Liver (tissue), 9 donors: ENCODE results near the gene MBP. TPM values are rescaled to one million over a fixed set of nuclear protein-coding genes. Genes with fewer than 3 reads are reported as not detected.

Source experiments
- DNase-seq: peaks from one replicate; pipeline ENCODE4 v3.0.0-alpha.2; 2017; ENCODE audit warnings: low spot score
- H3K27ac ChIP-seq, 2 donors: one replicate each; pipeline ENCODE4 v1.7.0; 2013; ENCODE audit warnings: inconsistent platforms in 2 of 2, low read length in 2 of 2, control low read depth in 1 of 2, low read depth in 1 of 2, mild to moderate bottlenecking in 1 of 2
- H3K27me3 ChIP-seq, 4 donors: one replicate each; pipeline versions ENCODE4 v1.6.1 to v1.7.0; 2013; ENCODE audit warnings: low read length in 3 of 4, inconsistent platforms in 1 of 4, mild to moderate bottlenecking in 1 of 4, moderate library complexity in 1 of 4; ENCODE audit not compliant: control insufficient read depth in 4 of 4, insufficient read depth in 4 of 4
- H3K36me3 ChIP-seq, 4 donors: one replicate each; pipeline versions ENCODE4 v1.6.1 to v1.7.0; 2013; ENCODE audit warnings: low read length in 3 of 4, mild to moderate bottlenecking in 3 of 4, low read depth in 1 of 4, moderate library complexity in 1 of 4; ENCODE audit not compliant: control insufficient read depth in 4 of 4, insufficient read depth in 3 of 4
- H3K4me1 ChIP-seq, 4 donors: one replicate each; pipeline versions ENCODE4 v1.6.1 to v1.7.0; 2013; ENCODE audit warnings: low read length in 3 of 4, mild to moderate bottlenecking in 3 of 4, moderate library complexity in 1 of 4; ENCODE audit not compliant: control insufficient read depth in 4 of 4, insufficient read depth in 4 of 4
- H3K4me3 ChIP-seq, 3 donors: one replicate each; pipeline versions ENCODE4 v1.6.1 to v1.7.0; 2013; ENCODE audit warnings: low read length in 3 of 3, control low read depth in 1 of 3, low read depth in 1 of 3, mild to moderate bottlenecking in 1 of 3
- H3K9ac ChIP-seq, 2 donors: one replicate each; pipeline ENCODE4 v1.7.0; 2013; ENCODE audit warnings: low read length in 2 of 2, mild to moderate bottlenecking in 2 of 2, moderate library complexity in 2 of 2, control low read depth in 1 of 2, low read depth in 1 of 2
- H3K9me3 ChIP-seq, 4 donors: one replicate each; pipeline versions ENCODE4 v1.6.1 to v1.7.0; 2013; ENCODE audit warnings: low read length in 3 of 4; ENCODE audit not compliant: control insufficient read depth in 4 of 4
- EGR1 ChIP-seq, 2 donors: IDR thresholded peaks; 2 replicates each; pipeline ENCODE4 v1.6.1; 2016 to 2018; ENCODE audit warnings: antibody characterized with exemption in 2 of 2, low read depth in 2 of 2
- FOXA1 ChIP-seq: IDR thresholded peaks from 2 replicates; pipeline ENCODE4 v1.6.1; 2016; ENCODE audit warnings: antibody characterized with exemption
- FOXA2 ChIP-seq: IDR thresholded peaks from 2 replicates; pipeline ENCODE4 v1.6.1; 2016; ENCODE audit warnings: antibody characterized with exemption
- GABPA ChIP-seq, 2 donors: IDR thresholded peaks in 1 of 2; conservative IDR thresholded peaks in 1 of 2; 2 replicates each; pipeline ENCODE4 v1.6.1; 2016; ENCODE audit warnings: antibody characterized with exemption in 2 of 2, mild to moderate bottlenecking in 1 of 2, moderate library complexity in 1 of 2
- HNF4A ChIP-seq, 2 donors: conservative IDR thresholded peaks; 2 replicates each; pipeline ENCODE4 v1.6.1; 2016; ENCODE audit warnings: antibody characterized with exemption in 2 of 2, mild to moderate bottlenecking in 2 of 2
- HNF4G ChIP-seq: IDR thresholded peaks from 2 replicates; pipeline ENCODE4 v1.6.1; 2016; ENCODE audit warnings: antibody characterized with exemption
- JUND ChIP-seq, 2 donors: IDR thresholded peaks; 2 replicates each; pipeline ENCODE4 v1.6.1; 2016; ENCODE audit warnings: antibody characterized with exemption in 2 of 2
- NR2F2 ChIP-seq: IDR thresholded peaks from 2 replicates; pipeline ENCODE4 v1.6.1; 2016; ENCODE audit warnings: antibody characterized with exemption
- RAD21 ChIP-seq, 2 donors: IDR thresholded peaks; 2 replicates each; pipeline ENCODE4 v1.6.1; 2016; ENCODE audit warnings: antibody characterized with exemption in 2 of 2, mild to moderate bottlenecking in 2 of 2
- RXRA ChIP-seq, 2 donors: IDR thresholded peaks; 2 replicates each; pipeline ENCODE4 v1.6.1; 2017 to 2018; ENCODE audit warnings: antibody characterized with exemption in 2 of 2, mild to moderate bottlenecking in 1 of 2
- SP1 ChIP-seq: IDR thresholded peaks from 2 replicates; pipeline ENCODE4 v1.6.1; 2018; ENCODE audit warnings: antibody characterized with exemption, mild to moderate bottlenecking
- TAF1 ChIP-seq: conservative IDR thresholded peaks from 2 replicates; pipeline ENCODE4 v1.6.1; 2016; ENCODE audit warnings: antibody characterized with exemption, mild to moderate bottlenecking
- YY1 ChIP-seq: IDR thresholded peaks from 2 replicates; pipeline ENCODE4 v1.6.1; 2016; ENCODE audit warnings: antibody characterized with exemption, mild to moderate bottlenecking
- WGBS: extraction: QIAGEN DNeasy Blood & Tissue Kit; methylation state at CpG from one replicate; pipeline ENCODE4 v1.1.7; 2013; 5-methylcytosine and 5-hydroxymethylcytosine counted together
- polyA plus RNA-seq, 2 donors: library from polyadenylated mRNA; stranded (reverse) in 1 of 2; unstranded in 1 of 2; fragments of 200-250 nt in 1 of 2; fragments of >200 nt in 1 of 2; fragmentation: Nextera tagmentation in 1 of 2; extraction: Ambion mirVana in 1 of 2; gene quantifications; one replicate each; pipeline versions ENCODE4 v1.2.1 to v1.2.3, GENCODE V29; 2013 to 2015
- total RNA-seq, 2 donors: library from RNA; depleted of rRNA; stranded (reverse); fragments of >200 nt; gene quantifications; one replicate each; pipeline ENCODE4 v1.2.3, GENCODE V29; 2014
- TF ChIP-seq, protein P1 (sequence below): fragments of 150-350 bp; IDR thresholded peaks from 2 replicates; pipeline ENCODE4 v1.5.1; 2017; ENCODE audit warnings: improper control_type of control experiment, low read depth, low read length; ENCODE audit not compliant: missing input control
- TF ChIP-seq, protein P2 (sequence below): IDR thresholded peaks from 2 replicates; pipeline ENCODE4 v1.6.1; 2016; ENCODE audit warnings: antibody characterized with exemption
- TF ChIP-seq, protein P3 (sequence below): IDR thresholded peaks from 2 replicates; pipeline ENCODE4 v1.6.1; 2016; ENCODE audit warnings: antibody characterized with exemption
- TF ChIP-seq, protein P4 (sequence below): IDR thresholded peaks from 2 replicates; pipeline ENCODE4 v1.6.1; 2016; ENCODE audit warnings: antibody characterized with exemption, mild to moderate bottlenecking
- TF ChIP-seq, protein P5 (sequence below): IDR thresholded peaks from 2 replicates; pipeline ENCODE4 v1.6.1; 2016; ENCODE audit warnings: antibody characterized with exemption
- donor health status: healthy.
- donor health status: healthy.
- donor health status: healthy.
- donor health status: healthy.
- donor health status: healthy.

The MBP gene
- total and polyA plus RNA-seq, 4 donors = 9.7 to 23.3 (median 17.7) TPM

DNA sequence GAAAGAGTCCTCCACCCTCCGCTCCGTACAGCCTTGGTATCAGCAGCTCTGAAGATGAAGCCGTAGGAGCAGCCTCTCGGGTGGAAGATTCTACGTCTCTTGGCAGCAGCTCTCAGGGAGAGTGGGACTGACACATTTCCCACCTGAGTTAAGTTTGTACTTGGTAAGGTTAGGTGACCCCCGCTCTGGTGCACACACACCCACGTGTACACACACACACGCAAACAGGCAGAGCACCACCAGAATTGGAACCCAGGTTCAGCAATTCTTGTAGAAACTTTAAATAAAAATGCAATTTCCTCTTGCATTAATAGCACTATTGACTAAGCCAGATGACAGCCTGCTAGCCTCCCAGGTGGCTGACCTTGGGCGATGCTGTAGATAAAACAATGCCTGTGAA, 111.5 kb downstream of the MBP start:
- Histone ChIP-seq H3K9ac (no peak overlapping the region), H3K27ac (no peak overlapping the region), H3K4me3 (no peak overlapping the region), H3K9me3 (no peaks in the 10 kb centered on the region), H3K36me3 (peaks cover 3 to 29% (median 17%) of the 10 kb centered on the region in 4 donors), H3K27me3 (no peaks in the 10 kb centered on the region), H3K4me1 (no peaks in the 10 kb centered on the region)
- TF ChIP-seq NR2F2 = no peak
- TF ChIP-seq HNF4A (conservative IDR thresholded peaks at IDR 0.05) = no peak
- TF ChIP-seq FOXA2 = no peak
- no peak for TF ChIP-seq FOXA1
- TF ChIP-seq, protein P1, sequence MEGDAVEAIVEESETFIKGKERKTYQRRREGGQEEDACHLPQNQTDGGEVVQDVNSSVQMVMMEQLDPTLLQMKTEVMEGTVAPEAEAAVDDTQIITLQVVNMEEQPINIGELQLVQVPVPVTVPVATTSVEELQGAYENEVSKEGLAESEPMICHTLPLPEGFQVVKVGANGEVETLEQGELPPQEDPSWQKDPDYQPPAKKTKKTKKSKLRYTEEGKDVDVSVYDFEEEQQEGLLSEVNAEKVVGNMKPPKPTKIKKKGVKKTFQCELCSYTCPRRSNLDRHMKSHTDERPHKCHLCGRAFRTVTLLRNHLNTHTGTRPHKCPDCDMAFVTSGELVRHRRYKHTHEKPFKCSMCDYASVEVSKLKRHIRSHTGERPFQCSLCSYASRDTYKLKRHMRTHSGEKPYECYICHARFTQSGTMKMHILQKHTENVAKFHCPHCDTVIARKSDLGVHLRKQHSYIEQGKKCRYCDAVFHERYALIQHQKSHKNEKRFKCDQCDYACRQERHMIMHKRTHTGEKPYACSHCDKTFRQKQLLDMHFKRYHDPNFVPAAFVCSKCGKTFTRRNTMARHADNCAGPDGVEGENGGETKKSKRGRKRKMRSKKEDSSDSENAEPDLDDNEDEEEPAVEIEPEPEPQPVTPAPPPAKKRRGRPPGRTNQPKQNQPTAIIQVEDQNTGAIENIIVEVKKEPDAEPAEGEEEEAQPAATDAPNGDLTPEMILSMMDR = no peak
- TF ChIP-seq HNF4G = no peak
- TF ChIP-seq SP1 = no peak
- TF ChIP-seq RXRA (IDR thresholded peaks at IDR 0.05) = no peak
- TF ChIP-seq, protein P2, sequence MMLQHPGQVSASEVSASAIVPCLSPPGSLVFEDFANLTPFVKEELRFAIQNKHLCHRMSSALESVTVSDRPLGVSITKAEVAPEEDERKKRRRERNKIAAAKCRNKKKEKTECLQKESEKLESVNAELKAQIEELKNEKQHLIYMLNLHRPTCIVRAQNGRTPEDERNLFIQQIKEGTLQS = no peak
- no peak for TF ChIP-seq YY1
- TF ChIP-seq, protein P3, sequence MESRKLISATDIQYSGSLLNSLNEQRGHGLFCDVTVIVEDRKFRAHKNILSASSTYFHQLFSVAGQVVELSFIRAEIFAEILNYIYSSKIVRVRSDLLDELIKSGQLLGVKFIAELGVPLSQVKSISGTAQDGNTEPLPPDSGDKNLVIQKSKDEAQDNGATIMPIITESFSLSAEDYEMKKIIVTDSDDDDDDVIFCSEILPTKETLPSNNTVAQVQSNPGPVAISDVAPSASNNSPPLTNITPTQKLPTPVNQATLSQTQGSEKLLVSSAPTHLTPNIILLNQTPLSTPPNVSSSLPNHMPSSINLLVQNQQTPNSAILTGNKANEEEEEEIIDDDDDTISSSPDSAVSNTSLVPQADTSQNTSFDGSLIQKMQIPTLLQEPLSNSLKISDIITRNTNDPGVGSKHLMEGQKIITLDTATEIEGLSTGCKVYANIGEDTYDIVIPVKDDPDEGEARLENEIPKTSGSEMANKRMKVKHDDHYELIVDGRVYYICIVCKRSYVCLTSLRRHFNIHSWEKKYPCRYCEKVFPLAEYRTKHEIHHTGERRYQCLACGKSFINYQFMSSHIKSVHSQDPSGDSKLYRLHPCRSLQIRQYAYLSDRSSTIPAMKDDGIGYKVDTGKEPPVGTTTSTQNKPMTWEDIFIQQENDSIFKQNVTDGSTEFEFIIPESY = no peak
- TF ChIP-seq, protein P4, sequence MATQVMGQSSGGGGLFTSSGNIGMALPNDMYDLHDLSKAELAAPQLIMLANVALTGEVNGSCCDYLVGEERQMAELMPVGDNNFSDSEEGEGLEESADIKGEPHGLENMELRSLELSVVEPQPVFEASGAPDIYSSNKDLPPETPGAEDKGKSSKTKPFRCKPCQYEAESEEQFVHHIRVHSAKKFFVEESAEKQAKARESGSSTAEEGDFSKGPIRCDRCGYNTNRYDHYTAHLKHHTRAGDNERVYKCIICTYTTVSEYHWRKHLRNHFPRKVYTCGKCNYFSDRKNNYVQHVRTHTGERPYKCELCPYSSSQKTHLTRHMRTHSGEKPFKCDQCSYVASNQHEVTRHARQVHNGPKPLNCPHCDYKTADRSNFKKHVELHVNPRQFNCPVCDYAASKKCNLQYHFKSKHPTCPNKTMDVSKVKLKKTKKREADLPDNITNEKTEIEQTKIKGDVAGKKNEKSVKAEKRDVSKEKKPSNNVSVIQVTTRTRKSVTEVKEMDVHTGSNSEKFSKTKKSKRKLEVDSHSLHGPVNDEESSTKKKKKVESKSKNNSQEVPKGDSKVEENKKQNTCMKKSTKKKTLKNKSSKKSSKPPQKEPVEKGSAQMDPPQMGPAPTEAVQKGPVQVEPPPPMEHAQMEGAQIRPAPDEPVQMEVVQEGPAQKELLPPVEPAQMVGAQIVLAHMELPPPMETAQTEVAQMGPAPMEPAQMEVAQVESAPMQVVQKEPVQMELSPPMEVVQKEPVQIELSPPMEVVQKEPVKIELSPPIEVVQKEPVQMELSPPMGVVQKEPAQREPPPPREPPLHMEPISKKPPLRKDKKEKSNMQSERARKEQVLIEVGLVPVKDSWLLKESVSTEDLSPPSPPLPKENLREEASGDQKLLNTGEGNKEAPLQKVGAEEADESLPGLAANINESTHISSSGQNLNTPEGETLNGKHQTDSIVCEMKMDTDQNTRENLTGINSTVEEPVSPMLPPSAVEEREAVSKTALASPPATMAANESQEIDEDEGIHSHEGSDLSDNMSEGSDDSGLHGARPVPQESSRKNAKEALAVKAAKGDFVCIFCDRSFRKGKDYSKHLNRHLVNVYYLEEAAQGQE = no peak
- TF ChIP-seq TAF1 = no peak
- no peak for TF ChIP-seq EGR1 (IDR thresholded peaks at IDR 0.05; ENCODE audit: low read depth in 2 of 2)
- TF ChIP-seq GABPA (IDR thresholded peaks at IDR 0.05 in 1 of 2, conservative IDR thresholded peaks at IDR 0.05 in 1 of 2) = no peak
- TF ChIP-seq, protein P5, sequence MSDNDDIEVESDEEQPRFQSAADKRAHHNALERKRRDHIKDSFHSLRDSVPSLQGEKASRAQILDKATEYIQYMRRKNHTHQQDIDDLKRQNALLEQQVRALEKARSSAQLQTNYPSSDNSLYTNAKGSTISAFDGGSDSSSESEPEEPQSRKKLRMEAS = no peak
- TF ChIP-seq RAD21 (IDR thresholded peaks at IDR 0.05) = no peak
- no peak for TF ChIP-seq JUND (IDR thresholded peaks at IDR 0.05)
- DNase-seq = no peak
- 96% methylated on average over 9 of the region's 9 CpGs for WGBS
